ENCODE measurements around the gene COX6A1. TPM values are rescaled to one million over a fixed set of nuclear protein-coding genes. Genes with fewer than 3 reads are reported as not detected.

COX6A1 gene
- total and polyA plus RNA-seq, 2 of the 13 experiments (the other 11 are each of a cell fraction or from before 2014, with no cell fraction given), result 542 to 673 TPM

- no peak for TF ChIP-seq ZBTB49 (CRISPR knock-in tag; IDR thresholded peaks at IDR 0.05; ENCODE audit: borderline replicate concordance)
- TF ChIP-seq ZBTB21 (CRISPR knock-in tag; IDR thresholded peaks at IDR 0.05), result no peak
- TF ChIP-seq NFYB (CRISPR knock-in tag; IDR thresholded peaks at IDR 0.05), result no peak
- no peak for TF ChIP-seq MED1 (CRISPR knock-in tag; IDR thresholded peaks at IDR 0.05)
- TF ChIP-seq NFIB (CRISPR knock-in tag; IDR thresholded peaks at IDR 0.05; ENCODE audit: borderline replicate concordance), result 0 out of 2 replicates have a peak, but pooled peaks have one; percentile 29
- no peak for TF ChIP-seq ZNF10 (CRISPR knock-in tag; IDR thresholded peaks at IDR 0.05; ENCODE audit: borderline replicate concordance, low read depth)
- no peak for TF ChIP-seq TBL1XR1 (IDR thresholded peaks at IDR 0.05; ENCODE audit: borderline replicate concordance, low read length, partially characterized antibody)
- no peak for TF ChIP-seq SCMH1 (CRISPR knock-in tag; IDR thresholded peaks at IDR 0.05; ENCODE audit: borderline replicate concordance)
- TF ChIP-seq ZNF749 (CRISPR knock-in tag; IDR thresholded peaks at IDR 0.05; ENCODE audit: borderline replicate concordance), result 0 out of 2 replicates have a peak, but pooled peaks have one; percentile 13
- peak; percentile 43; the same call in 1 of the 2 replicates for TF ChIP-seq KDM5A (IDR thresholded peaks at IDR 0.05; ENCODE audit: borderline replicate concordance, low read length)
- no peak for TF ChIP-seq PHF8 (CRISPR knock-in tag; IDR thresholded peaks at IDR 0.05)
- TF ChIP-seq FOXC1 (CRISPR knock-in tag; IDR thresholded peaks at IDR 0.05; ENCODE audit: borderline replicate concordance), result no peak
- TF ChIP-seq ZNF501 (CRISPR knock-in tag; IDR thresholded peaks at IDR 0.05), result no peak
- no peak for TF ChIP-seq ELK4 (CRISPR knock-in tag; IDR thresholded peaks at IDR 0.05; ENCODE audit: borderline replicate concordance)
- no peak for TF ChIP-seq KLF11 (CRISPR knock-in tag; IDR thresholded peaks at IDR 0.05)
- no peak for TF ChIP-seq ZNF790 (CRISPR knock-in tag; IDR thresholded peaks at IDR 0.05; ENCODE audit: borderline replicate concordance)
- no peak for TF ChIP-seq SMAD9 (CRISPR knock-in tag; IDR thresholded peaks at IDR 0.05)
- peak; percentile 56; the same call in 1 of the 2 replicates for TF ChIP-seq GZF1 (CRISPR knock-in tag; IDR thresholded peaks at IDR 0.05)
- TF ChIP-seq NFIC (IDR thresholded peaks at IDR 0.05; ENCODE audit: low read length), result no peak
- no peak for TF ChIP-seq ZNF800 (CRISPR knock-in tag; IDR thresholded peaks at IDR 0.05)
- no peak for TF ChIP-seq ZFY (CRISPR knock-in tag; IDR thresholded peaks at IDR 0.05)
- TF ChIP-seq SRSF9 (IDR thresholded peaks at IDR 0.05; ENCODE audit: borderline replicate concordance, insufficient read depth, low read depth, low read length, poor library complexity, severe bottlenecking), result no peak
- TF ChIP-seq HINFP (CRISPR knock-in tag; IDR thresholded peaks at IDR 0.05; ENCODE audit: low read depth), result no peak
- no peak for TF ChIP-seq MTA3 (CRISPR knock-in tag; IDR thresholded peaks at IDR 0.05)
Measured at GRCh38 chr12:120470150-120470784, 32.4 kb downstream of the COX6A1 start (continued).

All from HepG2 (cell line).